Aortic smooth muscle cell (primary cell): ENCODE data around the gene KCNN2. TPM values are rescaled to one million over a fixed set of nuclear protein-coding genes. Genes with fewer than 3 reads are reported as not detected.

Experiments
- total RNA-seq: library from RNA; depleted of rRNA; stranded (reverse); fragments of >200 nt; gene quantifications from 2 replicates; pipeline ENCODE4 v1.2.3, GENCODE V29; 2014

KCNN2 gene
- under 0.01 and 0.25 TPM in 2 replicates for total RNA-seq

DNA sequence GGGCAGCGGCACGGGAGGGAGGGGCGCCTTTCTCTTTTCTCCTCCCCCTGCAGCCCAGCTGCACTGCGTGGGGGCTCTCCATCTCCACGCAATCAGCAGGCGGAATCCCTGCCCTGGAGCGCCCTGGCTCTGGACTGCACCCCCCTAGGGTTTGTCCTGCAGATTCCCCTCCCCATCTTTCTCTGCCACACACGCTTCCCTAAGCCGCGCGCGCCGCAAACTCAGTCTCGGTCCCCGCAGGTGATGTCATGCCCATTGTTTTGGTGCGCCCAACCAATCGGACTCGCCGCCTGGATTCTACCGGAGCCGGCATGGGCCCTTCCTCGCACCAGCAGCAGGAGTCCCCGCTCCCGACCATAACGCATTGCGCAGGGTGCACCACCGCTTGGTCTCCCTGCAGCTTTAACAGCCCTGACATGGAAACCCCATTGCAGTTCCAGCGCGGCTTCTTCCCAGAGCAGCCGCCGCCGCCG, at the start of gene KCNN2:
Gene KCNN2 (plus strand): TSS at position 347 of the 473 bp plus-strand sequence. CDS start 70 bp downstream, at position 417.

